ENCODE data around the gene SLX4IP. TPM values are rescaled to one million over a fixed set of nuclear protein-coding genes. Genes with fewer than 3 reads are reported as not detected.
A peak's percentile ranks its signal among the peaks of the same experiment; 100 is the strongest.

SLX4IP gene
- total RNA-seq, 3 donors from 2014 or later, result 5.7 to 9.7 (median 7.7) TPM

DNA sequence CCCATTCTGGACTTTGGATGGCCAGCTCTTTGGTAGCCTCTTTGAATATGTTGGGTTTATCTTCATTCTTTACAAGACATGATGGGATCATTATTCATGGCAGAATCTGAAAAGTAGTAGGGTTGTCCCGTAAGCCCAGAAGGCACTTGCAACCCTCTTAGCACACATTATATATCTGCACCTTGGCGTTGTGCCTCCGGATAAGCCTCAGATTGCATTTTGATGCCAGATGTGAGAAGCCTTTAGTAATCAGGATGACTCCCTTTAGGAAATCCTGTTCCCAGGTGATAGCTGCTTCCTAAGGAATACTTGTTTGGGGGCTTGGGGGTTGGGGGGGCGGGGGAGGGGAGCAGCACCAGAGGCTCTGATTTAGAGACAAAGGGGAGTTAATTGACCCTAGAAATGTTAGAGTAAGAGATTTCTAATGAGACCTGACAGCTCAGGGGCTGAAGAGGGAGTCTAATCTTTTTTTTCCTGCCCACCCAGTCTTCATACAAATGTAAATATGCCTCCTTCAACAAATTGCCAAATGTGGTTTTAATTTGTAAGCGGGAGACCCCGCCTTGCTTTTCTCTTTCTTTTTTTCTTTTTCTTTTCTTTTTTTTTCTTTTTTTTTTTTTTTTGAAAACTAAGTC is 183.6 kb downstream of the SLX4IP start:
- Histone ChIP-seq H3K9me3 (no peaks in the 10 kb centered on the region), H3K4me3 (no peak overlapping the region), H3K4me1 (ENCODE audit: low read depth) (peaks cover 10% of the 10 kb centered on the region), H3K36me3 (ENCODE audit: low read depth) (no peaks in the 10 kb centered on the region)
- DNase-seq (no peak), ATAC-seq (no peak)
- TF ChIP-seq CTCF (IDR thresholded peaks at IDR 0.05), result no peak
- intact Hi-C loops (cut with DNase I, micrococcal nuclease), result no loop called here

- intact Hi-C loops (cut with DNase I, micrococcal nuclease), result no loop called here
- no peaks in the 10 kb centered on the region for H3K36me3 ChIP-seq (ENCODE audit: low read depth)
- ATAC-seq, result peak; percentile 90
- H3K4me3 ChIP-seq, result no peak overlapping the region
- DNase-seq, result no peak
- peaks cover 10% of the 10 kb centered on the region for H3K4me1 ChIP-seq (ENCODE audit: low read depth)
- H3K9me3 ChIP-seq, result no peaks in the 10 kb centered on the region
- no peak for TF ChIP-seq CTCF (IDR thresholded peaks at IDR 0.05)
These were observed 184.3 kb downstream of the SLX4IP start for GRCh38 chr20:10619427-10619826.

DNA sequence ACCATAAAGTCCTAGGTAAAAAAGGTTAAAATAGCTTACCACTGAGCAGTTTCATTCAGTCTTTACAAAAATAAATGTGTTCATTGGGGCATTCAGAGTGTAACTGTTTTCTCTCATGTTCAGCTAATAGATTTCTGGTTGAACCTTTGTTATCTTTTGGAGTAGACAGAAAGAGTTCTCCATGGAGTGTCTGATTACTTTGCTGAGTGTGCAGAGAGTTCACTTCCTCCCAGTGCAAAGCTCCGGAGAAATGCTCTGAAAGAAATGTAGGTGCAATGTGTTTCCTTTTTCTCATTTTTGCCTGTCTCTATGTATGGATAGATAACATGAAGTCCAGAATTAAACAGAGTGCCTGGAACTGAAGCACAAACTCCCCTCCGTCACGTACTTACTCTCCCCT is 186.0 kb downstream of the SLX4IP start:
- peaks cover 10% of the 10 kb centered on the region for H3K4me1 ChIP-seq (ENCODE audit: low read depth)
- DNase-seq, result no peak
- no peaks in the 10 kb centered on the region for H3K9me3 ChIP-seq
- TF ChIP-seq CTCF (IDR thresholded peaks at IDR 0.05), result no peak
- H3K4me3 ChIP-seq, result no peak overlapping the region
- no peak for ATAC-seq
- H3K36me3 ChIP-seq (ENCODE audit: low read depth), result no peaks in the 10 kb centered on the region
- intact Hi-C loops (cut with DNase I, micrococcal nuclease), result no loop called here

DNA sequence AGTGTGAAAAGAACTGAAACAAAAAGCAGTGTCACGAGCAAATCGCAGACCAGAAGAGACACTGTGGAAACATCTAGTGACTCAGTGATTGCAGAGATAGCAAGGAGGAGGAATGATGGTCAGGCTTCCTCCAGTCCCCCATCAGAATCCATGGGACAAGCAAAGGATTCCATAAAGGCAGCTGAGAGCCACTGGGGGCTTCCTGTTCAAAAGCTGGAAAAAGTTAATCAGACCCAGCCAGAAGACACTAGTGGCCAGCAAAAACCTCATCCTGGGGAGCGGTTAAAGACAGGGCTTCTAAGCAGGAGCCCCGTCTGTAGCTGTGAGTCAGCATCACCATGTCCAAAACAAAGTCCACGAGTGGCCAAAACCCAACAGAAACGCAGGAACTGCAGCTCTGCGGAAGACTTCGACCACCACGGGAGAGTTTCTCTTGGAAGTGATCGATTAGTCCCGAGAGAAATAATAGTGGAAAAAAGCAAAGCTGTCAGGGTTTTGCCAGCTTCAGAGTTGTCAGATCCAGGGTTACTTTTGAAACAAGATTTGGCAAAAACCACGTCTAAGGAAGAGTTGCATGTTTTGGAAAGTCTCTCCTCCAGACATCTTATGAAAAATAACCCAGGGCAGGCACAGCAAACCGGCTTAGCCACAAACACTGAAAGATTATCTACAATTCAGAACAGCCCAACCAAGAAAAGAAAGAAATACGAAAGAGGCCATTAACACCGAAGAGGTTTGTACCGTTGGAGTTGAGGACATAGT is 187.7 kb downstream of the SLX4IP start:
- DNase-seq (no peak), ATAC-seq (peak; percentile 35)
- intact Hi-C loops (cut with DNase I, micrococcal nuclease), result no loop called here
- no peaks in the 10 kb centered on the region for H3K36me3 ChIP-seq (ENCODE audit: low read depth)
- TF ChIP-seq CTCF (IDR thresholded peaks at IDR 0.05), result no peak
- no peak overlapping the region for H3K4me3 ChIP-seq
- no peaks in the 10 kb centered on the region for H3K9me3 ChIP-seq
- peaks cover 10% of the 10 kb centered on the region for H3K4me1 ChIP-seq (ENCODE audit: low read depth)

GRCh38 chr20:10625641-10626040 is 190.5 kb downstream of the SLX4IP start:
- no peak for TF ChIP-seq CTCF (IDR thresholded peaks at IDR 0.05)

More at GRCh38 chr20:10625641-10626040, 190.5 kb downstream of the SLX4IP start:
- no peaks in the 10 kb centered on the region for H3K36me3 ChIP-seq (ENCODE audit: low read depth)
- ATAC-seq, result no peak
- no peaks in the 10 kb centered on the region for H3K9me3 ChIP-seq
- no peak for DNase-seq
- H3K4me1 ChIP-seq (ENCODE audit: low read depth), result no peaks in the 10 kb centered on the region
- intact Hi-C loops (cut with DNase I, micrococcal nuclease), result no loop called here
- H3K4me3 ChIP-seq, result no peak overlapping the region

Data from mucosa of descending colon (tissue), 3 donors.